IMR-90 (cell line): ENCODE measurements around the gene PIN1. TPM values are rescaled to one million over a fixed set of nuclear protein-coding genes. Genes with fewer than 3 reads are reported as not detected.

Experiments
- ATAC-seq: fragments of 200-7000 bp; cut with Tn5 transposase; 2 replicates; pipeline ENCODE4 v1.9.1; 2020; ENCODE audit warnings: low read depth, mild to moderate bottlenecking, moderate library complexity
- BruUV-seq: library from RNA; stranded (reverse); fragments of 400-500 nt; replicated peaks from 2 replicates; lab custom pipeline; 2021; lab: Mats Ljungman, UMichigan
- CTCF ChIA-PET: fragments of 300-600 bp; formaldehyde crosslinking; extraction: SDS; loops from one replicate; lab custom pipeline; 2021; ENCODE audit warnings: antibody characterized with exemption; lab: Yijun Ruan, JAX
- POLR2A ChIA-PET: fragments of 300-600 bp; sonication (Branson Sonifier 250); formaldehyde crosslinking; loops from one replicate; lab custom pipeline; 2022; ENCODE audit warnings: antibody characterized with exemption; ENCODE audit not compliant: unreplicated experiment; lab: Charles Lee
- DNase-seq: peaks from one replicate; pipeline ENCODE4 v3.0.0; 2013
- H2AFZ ChIP-seq: replicated peaks from 2 replicates; pipeline ENCODE3; 2013; ENCODE audit warnings: low read length, mild to moderate bottlenecking; ENCODE audit not compliant: poor library complexity
- H2AK5ac ChIP-seq: 2 replicates; pipeline ENCODE4 v1.6.1; 2013; ENCODE audit warnings: low read depth, low read length, inconsistent platforms
- H2AK9ac ChIP-seq: replicated peaks from 2 replicates; pipeline ENCODE3; 2013; ENCODE audit warnings: mild to moderate bottlenecking, low read depth, low read length, moderate library complexity; ENCODE audit not compliant: poor library complexity
- H2BK120ac ChIP-seq: 2 replicates; pipeline ENCODE4 v1.6.1; 2013; ENCODE audit warnings: low read depth, low read length, inconsistent platforms
- H2BK15ac ChIP-seq: 3 replicates; pipeline ENCODE4 v1.6.1; 2013; ENCODE audit warnings: low read depth, low read length, inconsistent platforms
- H2BK20ac ChIP-seq: 2 replicates; pipeline ENCODE4 v1.6.1; 2013; ENCODE audit warnings: low read depth, mild to moderate bottlenecking, inconsistent platforms, low read length, moderate library complexity
- H2BK5ac ChIP-seq: 2 replicates; pipeline ENCODE4 v1.6.1; 2013; ENCODE audit warnings: mild to moderate bottlenecking, low read depth, low read length, inconsistent platforms; ENCODE audit not compliant: poor library complexity, severe bottlenecking
- H3K14ac ChIP-seq: replicated peaks from 2 replicates; pipeline ENCODE4 v1.6.1; 2013; ENCODE audit warnings: low read depth, low read length, inconsistent platforms
- H3K18ac ChIP-seq: 2 replicates; pipeline ENCODE4 v1.6.1; 2013; ENCODE audit warnings: low read depth, low read length, control low read depth
- H3K23ac ChIP-seq: 2 replicates; pipeline ENCODE4 v1.6.1; 2013; ENCODE audit warnings: low read depth, low read length, inconsistent platforms
- H3K27ac ChIP-seq: 2 replicates; pipeline ENCODE4 v1.5.1; 2013; ENCODE audit warnings: mild to moderate bottlenecking, control low read depth, low read length; ENCODE audit not compliant: insufficient read depth
- H3K27me3 ChIP-seq: 2 replicates; pipeline ENCODE4 v1.6.1; 2013; ENCODE audit warnings: low read length; ENCODE audit not compliant: control insufficient read depth, insufficient read depth
- H3K36me3 ChIP-seq: 2 replicates; pipeline ENCODE4 v1.6.1; 2013; ENCODE audit warnings: low read length, mixed read lengths; ENCODE audit not compliant: control insufficient read depth, insufficient read depth
- H3K4ac ChIP-seq: 2 replicates; pipeline ENCODE4 v1.6.1; 2013; ENCODE audit warnings: low read depth, low read length, inconsistent platforms
- H3K4me1 ChIP-seq: 2 replicates; pipeline ENCODE4 v1.6.1; 2013; ENCODE audit warnings: low read length, mixed read lengths; ENCODE audit not compliant: control insufficient read depth, insufficient read depth
- H3K4me2 ChIP-seq: 2 replicates; pipeline ENCODE4 v1.6.1; 2013; ENCODE audit warnings: low read depth, mild to moderate bottlenecking, control low read depth, low read length, moderate library complexity
- H3K4me3 ChIP-seq: 2 replicates; pipeline ENCODE4 v1.5.1; 2013; ENCODE audit warnings: low read depth, mild to moderate bottlenecking, control low read depth, low read length, moderate library complexity; ENCODE audit not compliant: insufficient read depth
- H3K56ac ChIP-seq: 2 replicates; pipeline ENCODE4 v1.6.1; 2013; ENCODE audit warnings: low read length, inconsistent platforms; ENCODE audit not compliant: insufficient read depth; ENCODE audit errors: extremely low read depth
- H3K79me1 ChIP-seq, 2 experiments: 2 replicates each; pipeline ENCODE4 v1.6.1; 2013; ENCODE audit warnings: low read length in 2 of 2, inconsistent platforms in 1 of 2, low read depth in 1 of 2
- H3K9ac ChIP-seq: 2 replicates; pipeline ENCODE4 v1.6.1; 2013; ENCODE audit warnings: low read depth, low read length, control low read depth
- H3K9me1 ChIP-seq: 2 replicates; pipeline ENCODE4 v1.6.1; 2013; ENCODE audit warnings: low read length, inconsistent platforms; ENCODE audit not compliant: insufficient read depth
- H3K9me3 ChIP-seq: 2 replicates; pipeline ENCODE4 v1.6.1; 2013; ENCODE audit warnings: low read length; ENCODE audit not compliant: control insufficient read depth, insufficient read depth
- H4K20me1 ChIP-seq: 2 replicates; pipeline ENCODE4 v1.6.1; 2013; ENCODE audit warnings: low read length, inconsistent platforms; ENCODE audit not compliant: insufficient read depth
- H4K5ac ChIP-seq: 2 replicates; pipeline ENCODE4 v1.6.1; 2013; ENCODE audit warnings: mild to moderate bottlenecking, low read depth, low read length, control low read depth
- H4K8ac ChIP-seq, 2 experiments: 2 replicates each; pipeline ENCODE4 v1.6.1; 2013; ENCODE audit warnings: low read depth in 2 of 2, low read length in 2 of 2, control low read depth in 1 of 2, inconsistent platforms in 1 of 2
- H4K91ac ChIP-seq: 2 replicates; pipeline ENCODE4 v1.6.1; 2013; ENCODE audit warnings: low read depth, low read length, inconsistent platforms; ENCODE audit not compliant: insufficient read depth
- BHLHE40 ChIP-seq: fragments of 150-350 bp; IDR thresholded peaks from 2 replicates; pipeline ENCODE4 v1.6.1; 2016; ENCODE audit warnings: mild to moderate bottlenecking, low read depth, low read length
- CHD1 ChIP-seq: IDR thresholded peaks from 2 replicates; pipeline ENCODE4 v1.6.1; 2012; ENCODE audit warnings: low read depth, low read length, improper control_type of control experiment
- MAFK ChIP-seq: IDR thresholded peaks from 2 replicates; pipeline ENCODE4 v1.6.1; 2012; ENCODE audit warnings: low read depth, low read length, improper control_type of control experiment
- MAZ ChIP-seq: IDR thresholded peaks from 2 replicates; pipeline ENCODE4 v1.6.1; 2012; ENCODE audit warnings: low read depth, mild to moderate bottlenecking, low read length, improper control_type of control experiment, moderate library complexity, borderline replicate concordance
- MXI1 ChIP-seq: IDR thresholded peaks from 2 replicates; pipeline ENCODE4 v1.6.1; 2012; ENCODE audit warnings: low read depth, mild to moderate bottlenecking, low read length, moderate library complexity, borderline replicate concordance
- POLR2A ChIP-seq: IDR thresholded peaks from 2 replicates; pipeline ENCODE4 v1.6.1; 2012; ENCODE audit warnings: mild to moderate bottlenecking, low read depth, low read length
- RCOR1 ChIP-seq: IDR thresholded peaks from 2 replicates; pipeline ENCODE4 v1.6.1; 2012; ENCODE audit warnings: mild to moderate bottlenecking, low read length, improper control_type of control experiment; ENCODE audit not compliant: insufficient replicate concordance
- SMC3 ChIP-seq: fragments of 150-350 bp; IDR thresholded peaks from 2 replicates; pipeline ENCODE4 v1.6.1; 2016; ENCODE audit warnings: low read depth, mild to moderate bottlenecking, antibody characterized with exemption, low read length, moderate library complexity
- WGBS, 2 experiments: methylation state at CpG; one replicate each; pipeline versions ENCODE4 v1.1.5 to v1.1.7; 2013; ENCODE audit warnings: missing lambda C conversion rate in 2 of 2; ENCODE audit not compliant: insufficient read length in 1 of 2; ENCODE audit errors: extremely low coverage in 2 of 2; 5-methylcytosine and 5-hydroxymethylcytosine counted together
- dilution Hi-C: fragments of 300-500 bp; cut with HindIII; formaldehyde crosslinking; loops from one replicate; pipeline ENCODE4 v1.14.3; 2018; ENCODE audit warnings: low sequenced_read_pairs; ENCODE audit not compliant: unreplicated experiment
- in situ Hi-C: fragments of 300-500 bp; cut with MboI; formaldehyde crosslinking; loops from 3 replicates; pipeline ENCODE4 v1.14.3; 2019; ENCODE audit warnings: low sequenced_read_pairs, inconsistent platforms, mixed read lengths
- intact Hi-C: fragments of 100-400 bp; cut with micrococcal nuclease; formaldehyde crosslinking; loops from 2 replicates; pipeline ENCODE4 v1.10.0; 2022
- polyA plus RNA-seq, 3 experiments: library from polyadenylated mRNA; depleted of rRNA; stranded (reverse); fragments of >200 nt; gene quantifications; 2 replicates each; pipeline ENCODE4 v1.2.3, GENCODE V29; 2012; ENCODE audit warnings: low replicate concordance in 1 of 3
- total RNA-seq: library from RNA; depleted of rRNA; stranded (reverse); fragments of >200 nt; gene quantifications from 2 replicates; pipeline ENCODE4 v1.2.3, GENCODE V29; 2012
- TF ChIP-seq, protein P1 (sequence below): fragments of 150-350 bp; IDR thresholded peaks from 2 replicates; pipeline ENCODE4 v1.6.1; 2016; ENCODE audit warnings: low read depth, mild to moderate bottlenecking, low read length, moderate library complexity, borderline replicate concordance
- TF ChIP-seq, protein P2 (sequence below): fragments of 150-350 bp; IDR thresholded peaks from 2 replicates; pipeline ENCODE4 v1.6.1; 2017; ENCODE audit warnings: mild to moderate bottlenecking, antibody characterized with exemption, low read length, low read depth

The PIN1 gene
- total and polyA plus RNA-seq, 2 of the 4 experiments (the other 2 are of a cell fraction): 76.0 to 105 TPM

DNA sequence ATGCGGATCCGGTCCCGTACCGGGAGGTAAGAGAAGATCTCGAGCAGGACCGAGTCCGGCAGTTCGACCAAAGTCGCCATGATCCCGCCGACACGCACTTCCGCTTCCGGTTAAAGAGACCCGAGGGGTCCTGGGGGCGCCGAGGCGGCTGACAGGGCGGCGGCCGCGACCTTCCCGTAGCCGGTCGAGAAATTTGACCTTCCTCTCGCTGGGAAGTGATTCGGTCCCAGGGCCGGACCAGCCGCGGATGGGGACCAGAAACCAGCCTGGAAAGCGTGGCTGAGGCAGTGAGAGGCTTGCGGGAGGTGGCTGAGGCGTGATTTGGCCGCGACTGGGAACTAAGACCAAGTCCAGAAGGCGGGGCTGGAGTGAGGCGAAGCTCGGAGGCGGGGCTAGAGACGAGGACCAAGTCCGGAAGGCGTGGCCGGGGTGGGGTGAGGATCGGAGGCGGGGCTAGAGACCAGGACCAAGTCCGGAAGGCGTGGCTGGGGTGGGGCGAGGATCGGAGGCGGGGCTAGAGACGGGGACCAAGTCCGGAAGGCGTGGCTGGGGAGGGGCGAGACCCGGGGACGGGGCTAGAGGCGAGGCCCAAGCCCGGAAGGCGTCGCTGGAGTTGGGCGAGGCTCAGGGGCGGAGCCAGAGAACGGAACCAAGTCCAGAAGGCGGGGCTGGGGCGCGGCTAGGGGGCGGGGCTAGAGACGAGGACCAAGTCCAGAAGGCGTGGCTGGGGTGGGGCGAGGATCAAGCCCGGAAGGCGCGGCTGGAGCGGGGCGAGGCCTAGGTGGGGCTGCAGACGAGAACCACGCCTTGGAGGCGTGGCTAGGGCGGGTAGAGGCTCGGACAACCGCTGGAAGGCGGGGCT, 16.2 kb upstream of the PIN1 start, which contains the start of gene FBXL12:
FBXL12 (minus strand) TSS at position 346 of the 862 bp plus-strand sequence; CDS start at position 80, 266 bp downstream.
- Histone ChIP-seq H3K4me1 (0 out of 2 replicates have a peak, but pooled peaks cover 2% of the 10 kb centered on the region), H3K4ac (peak within 1 kb of the TSS; percentile 98), H3K27ac (peak within 1 kb of the TSS; percentile 94), H4K8ac (peak within 1 kb of the TSS; percentile 64 to 99), H2BK20ac (no peak within 1 kb of the TSS), H3K9me1 (peaks cover 2% of the 10 kb centered on the region; the same call in 1 of the 2 replicates), H2BK15ac (peak within 1 kb of the TSS; percentile 10; the same call in 1 of the 3 replicates), H2BK120ac (peak within 1 kb of the TSS; percentile 92), H4K5ac (peak within 1 kb of the TSS; percentile 90), H3K4me2 (peak within 1 kb of the TSS; percentile 98), H3K18ac (peak within 1 kb of the TSS; percentile 89), H3K4me3 (peak within 1 kb of the TSS; percentile 89), H2AK5ac (peak within 1 kb of the TSS; percentile 71), H2AFZ (peak within 1 kb of the TSS; percentile 100), H3K9ac (peak within 1 kb of the TSS; percentile 77), H2BK5ac (peak within 1 kb of the TSS; percentile 96), H3K23ac (peak within 1 kb of the TSS; percentile 97), H3K36me3 (no peaks in the 10 kb centered on the region), H4K91ac (peak within 1 kb of the TSS; percentile 94), H3K14ac (peak within 1 kb of the TSS; percentile 99), H3K27me3 (no peaks in the 10 kb centered on the region), H3K56ac (peak within 1 kb of the TSS; percentile 55), H2AK9ac (peak within 1 kb of the TSS; percentile 99), H3K9me3 (no peaks in the 10 kb centered on the region), H4K20me1 (peaks cover 4% of the 10 kb centered on the region), H3K79me1 (peaks cover 6 to 37% of the 10 kb centered on the region in 2 experiments; a peak in 3 of 4 replicates)
- in situ Hi-C loops (no loop called here), intact Hi-C loops (no loop called here), dilution Hi-C loops (no loop called here)
- no TSS peak for BruUV-seq
- 0% methylated on average over 41 of the region's 82 CpGs; no CpG with 5 or more reads in 1 of the 2 experiments for WGBS, 2 experiments
- TF ChIP-seq CHD1 (no peak), MAZ (peak; percentile 92), POLR2A (peak; percentile 96), SMC3 (no peak), MXI1 (peak; percentile 80; the same call in 1 of the 2 replicates), BHLHE40 (no peak), RCOR1 (no peak), MAFK (no peak)
- TF ChIP-seq, protein P1, sequence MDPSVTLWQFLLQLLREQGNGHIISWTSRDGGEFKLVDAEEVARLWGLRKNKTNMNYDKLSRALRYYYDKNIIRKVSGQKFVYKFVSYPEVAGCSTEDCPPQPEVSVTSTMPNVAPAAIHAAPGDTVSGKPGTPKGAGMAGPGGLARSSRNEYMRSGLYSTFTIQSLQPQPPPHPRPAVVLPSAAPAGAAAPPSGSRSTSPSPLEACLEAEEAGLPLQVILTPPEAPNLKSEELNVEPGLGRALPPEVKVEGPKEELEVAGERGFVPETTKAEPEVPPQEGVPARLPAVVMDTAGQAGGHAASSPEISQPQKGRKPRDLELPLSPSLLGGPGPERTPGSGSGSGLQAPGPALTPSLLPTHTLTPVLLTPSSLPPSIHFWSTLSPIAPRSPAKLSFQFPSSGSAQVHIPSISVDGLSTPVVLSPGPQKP: no peak
- TF ChIP-seq, protein P2, sequence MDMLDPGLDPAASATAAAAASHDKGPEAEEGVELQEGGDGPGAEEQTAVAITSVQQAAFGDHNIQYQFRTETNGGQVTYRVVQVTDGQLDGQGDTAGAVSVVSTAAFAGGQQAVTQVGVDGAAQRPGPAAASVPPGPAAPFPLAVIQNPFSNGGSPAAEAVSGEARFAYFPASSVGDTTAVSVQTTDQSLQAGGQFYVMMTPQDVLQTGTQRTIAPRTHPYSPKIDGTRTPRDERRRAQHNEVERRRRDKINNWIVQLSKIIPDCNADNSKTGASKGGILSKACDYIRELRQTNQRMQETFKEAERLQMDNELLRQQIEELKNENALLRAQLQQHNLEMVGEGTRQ: no peak
- ATAC-seq: peak; percentile 92
- CTCF ChIA-PET: no interaction called here
- POLR2A ChIA-PET: interaction anchor here (0.6 kb wide), 3 partner anchors 9 to 143 kb away, joined by 3 to 15 read pairs (median 4); partner anchors contain the start of gene UBL5
- DNase-seq: peak; percentile 99
